Ramos (cell line): Measurements from ENCODE around the gene COA5.

Experiments
- in situ Hi-C: fragments of 300-500 bp; cut with MboI; formaldehyde crosslinking; loops from one replicate; pipeline ENCODE4 v1.14.3; 2022; ENCODE audit warnings: low sequenced_read_pairs; ENCODE audit not compliant: unreplicated experiment

COA5 gene

DNA sequence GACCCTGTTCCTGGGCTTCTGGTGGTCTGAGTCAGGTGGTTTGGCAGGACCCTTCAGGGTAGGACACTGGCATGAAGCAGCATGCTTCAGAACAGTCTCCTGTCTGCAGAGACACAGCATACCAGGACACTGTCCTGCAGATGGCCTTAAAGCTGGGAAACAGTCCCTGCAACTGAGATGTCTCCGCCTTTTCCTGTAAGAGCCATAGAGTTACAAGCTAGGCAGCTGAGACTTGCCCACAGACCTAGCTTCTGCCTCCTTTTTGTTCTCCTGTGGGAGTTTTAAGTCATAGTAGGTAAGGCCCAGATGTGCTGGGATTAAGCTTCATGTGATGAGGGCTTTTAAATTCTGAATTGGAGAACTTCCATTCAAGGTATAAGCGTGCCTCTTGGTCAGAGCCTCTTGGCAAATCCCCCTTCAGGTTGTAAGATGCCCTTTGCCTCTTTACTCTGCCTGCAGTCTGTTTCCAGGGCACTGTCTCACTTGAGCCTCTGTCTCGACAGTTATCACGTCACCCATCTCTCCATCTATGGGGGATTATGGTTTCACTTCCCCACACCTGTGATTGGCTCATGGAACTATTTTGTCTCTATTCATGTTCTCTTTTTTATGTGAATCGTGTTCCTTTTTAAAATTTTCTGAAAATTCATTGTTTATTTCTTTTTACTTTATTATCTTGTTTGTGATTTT is 51.8 kb downstream of the COA5 start:
- in situ Hi-C loops, result no loop called here

DNA sequence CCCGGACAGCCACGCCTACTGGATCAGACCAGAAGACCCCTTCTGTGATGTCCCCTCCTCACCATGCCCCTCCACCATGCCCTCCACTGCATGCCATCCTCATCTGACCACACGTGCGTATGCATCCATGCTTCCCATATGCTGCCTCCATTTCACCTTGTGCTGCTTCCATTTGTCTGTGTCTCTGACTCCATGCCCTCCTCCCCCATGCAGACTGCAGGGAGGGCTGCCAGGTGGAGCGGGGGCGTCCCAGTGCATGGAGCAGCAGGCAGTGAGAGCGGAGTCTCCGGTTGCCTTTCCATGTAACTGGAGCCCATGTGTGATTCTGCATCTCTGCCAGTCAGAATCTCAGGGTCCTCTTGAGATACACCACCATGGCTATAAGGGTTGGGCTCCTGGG is 52.6 kb downstream of the COA5 start:
- in situ Hi-C loops, result no loop called here

DNA sequence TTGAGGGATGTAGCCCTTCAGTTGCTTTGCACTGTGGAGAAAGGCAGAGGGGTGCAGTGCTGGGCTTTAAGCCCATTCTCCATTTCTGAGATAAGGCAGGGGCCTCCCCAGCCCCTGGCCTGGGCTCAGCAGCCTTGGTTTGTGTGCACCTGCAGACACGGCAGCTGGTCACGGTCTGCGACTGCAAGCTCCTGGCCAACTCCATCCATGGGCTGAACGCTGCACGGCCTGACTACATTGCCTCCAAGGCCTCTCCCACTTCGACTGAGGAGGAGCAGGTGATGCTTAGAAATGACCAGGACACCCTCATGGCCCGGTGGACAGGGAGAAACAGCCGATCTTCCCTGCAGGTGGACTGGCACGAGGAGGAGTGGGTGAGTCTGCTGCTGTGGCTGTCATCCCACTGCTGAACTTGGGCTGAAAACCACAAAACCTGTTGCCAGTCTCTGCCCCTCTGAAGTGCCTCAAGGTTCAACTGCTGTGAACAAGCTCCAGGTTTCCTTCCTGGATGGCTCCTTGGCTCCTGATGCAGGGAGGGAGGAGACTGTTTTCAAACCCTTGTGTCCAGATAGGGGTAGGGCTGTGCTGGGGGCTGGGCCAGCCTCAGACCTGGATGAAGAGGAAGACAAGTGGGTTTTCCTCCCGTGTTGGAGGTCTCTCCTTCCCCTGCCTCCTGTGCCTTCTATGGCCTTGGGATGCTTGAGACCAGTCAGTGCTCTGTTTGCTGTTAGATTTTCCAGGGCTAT is 54.0 kb downstream of the COA5 start:
- in situ Hi-C loops, result no loop called here

GRCh38 chr2:98552499-98553179 is 55.7 kb downstream of the COA5 start:
- in situ Hi-C loops, result no loop called here

DNA sequence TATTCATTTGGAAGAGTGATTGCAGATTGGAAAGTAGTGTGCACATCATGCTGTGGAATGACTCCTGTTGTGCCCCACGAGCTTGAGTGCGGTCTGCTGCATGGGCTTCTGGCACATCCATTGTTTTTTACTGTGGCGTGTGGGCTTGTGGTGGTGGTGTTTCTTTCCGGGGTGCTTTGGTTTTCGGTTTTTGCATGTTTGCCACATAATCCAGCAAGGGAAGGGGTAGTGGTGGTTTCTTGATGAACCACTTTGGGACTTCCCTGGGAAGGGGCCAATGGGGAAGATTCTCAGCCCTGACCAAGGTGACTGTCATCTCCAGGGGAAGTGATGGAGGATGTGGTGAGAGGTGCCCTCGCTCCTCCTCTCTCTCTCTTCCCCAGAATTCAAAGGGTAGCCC is 57.0 kb downstream of the COA5 start:
- in situ Hi-C loops, result no loop called here

DNA sequence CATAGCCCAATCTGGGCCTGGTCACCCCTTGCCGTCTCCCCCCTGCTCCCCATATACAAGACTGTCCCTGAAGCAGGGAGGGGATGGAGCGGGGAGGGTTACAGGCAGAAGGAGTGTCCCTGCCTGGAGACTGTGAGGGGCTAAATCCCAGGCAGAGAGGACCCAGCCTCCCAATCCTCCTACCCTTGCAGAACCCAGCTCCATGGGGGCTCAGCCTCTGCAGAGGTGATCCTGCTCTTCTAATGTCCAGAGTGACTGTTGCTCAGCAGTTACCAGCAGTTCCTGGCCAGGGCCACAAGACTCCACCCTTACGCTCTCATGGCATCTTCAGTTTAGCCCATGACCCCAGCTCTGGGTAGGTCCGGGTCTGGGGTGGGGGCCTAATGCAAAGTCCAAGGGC is 58.1 kb downstream of the COA5 start:
- in situ Hi-C loops, result no loop called here
